ENCODE results near the gene NHS.

GRCh38 chrX:17655211-17656034, 280.4 kb downstream of the NHS start:
- TF ChIP-seq CTCF (IDR thresholded peaks at IDR 0.05; ENCODE audit: borderline replicate concordance, extremely low read depth, low read length, poor library complexity, severe bottlenecking) (no peak), EZH2 (IDR thresholded peaks at IDR 0.05; ENCODE audit: borderline replicate concordance, low read depth, low read length, severe bottlenecking) (no peak)
